ENCODE data around the gene GHRH. TPM values are rescaled to one million over a fixed set of nuclear protein-coding genes. Genes with fewer than 3 reads are reported as not detected.

GHRH gene
- total RNA-seq, 1 experiment from 2014 or later = not detected

DNA sequence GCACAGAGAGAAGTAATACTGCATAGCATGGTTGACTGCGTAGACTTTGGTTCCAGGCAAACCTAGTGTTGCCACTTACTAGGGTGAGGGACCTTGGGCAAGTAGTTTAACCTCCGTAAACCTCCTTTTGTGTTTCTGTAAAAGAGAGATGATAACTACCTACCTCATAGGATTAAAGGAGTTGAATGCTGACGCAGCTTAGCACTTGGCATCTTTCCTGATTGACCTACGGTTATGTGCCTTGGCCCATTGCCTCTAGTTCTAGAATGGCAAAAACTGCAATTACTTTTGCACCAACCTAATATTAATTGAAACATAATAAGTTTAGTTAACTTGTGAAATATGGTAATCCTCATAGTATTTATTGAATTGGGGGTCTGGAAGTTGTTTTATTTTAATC lies 19.1 kb downstream of the GHRH start:
- H3K36me3 ChIP-seq (ENCODE audit: control insufficient read depth, insufficient read depth, low read length) = peaks cover 22% of the 10 kb centered on the region
- intact Hi-C loops (cut with micrococcal nuclease; ENCODE audit: unreplicated experiment) (no loop called here), in situ Hi-C loops (cut with HindIII; ENCODE audit: low pct_unique_long_range_greater_than_20kb, low sequenced_read_pairs) (no loop called here)
- no peak for DNase-seq (ENCODE audit: low read depth, low spot score)
- no peak for ATAC-seq
- H3K4me1 ChIP-seq (ENCODE audit: control insufficient read depth, insufficient read depth, low read length) = no peaks in the 10 kb centered on the region
- no peak overlapping the region for H3K27ac ChIP-seq (ENCODE audit: low read length)
- TF ChIP-seq SIN3A (IDR thresholded peaks at IDR 0.05; ENCODE audit: borderline replicate concordance, insufficient read depth, low read depth, low read length) (no peak), POLR2AphosphoS5 (IDR thresholded peaks at IDR 0.05; ENCODE audit: low read depth, low read length) (no peak)
- BruUV-seq (replicated peaks) = no TSS peak
- POLR2A ChIA-PET = no interaction called here
- H3K4me3 ChIP-seq (ENCODE audit: low read depth in 2 of 2, low read length in 2 of 2) = no peak overlapping the region
- no peaks in the 10 kb centered on the region for H3K9me3 ChIP-seq (ENCODE audit: control insufficient read depth, insufficient read depth, low read depth, low read length)
- CTCF ChIA-PET = no interaction called here
- H3K27me3 ChIP-seq (ENCODE audit: control insufficient read depth, insufficient read depth, low read length) = no peaks in the 10 kb centered on the region

DNA sequence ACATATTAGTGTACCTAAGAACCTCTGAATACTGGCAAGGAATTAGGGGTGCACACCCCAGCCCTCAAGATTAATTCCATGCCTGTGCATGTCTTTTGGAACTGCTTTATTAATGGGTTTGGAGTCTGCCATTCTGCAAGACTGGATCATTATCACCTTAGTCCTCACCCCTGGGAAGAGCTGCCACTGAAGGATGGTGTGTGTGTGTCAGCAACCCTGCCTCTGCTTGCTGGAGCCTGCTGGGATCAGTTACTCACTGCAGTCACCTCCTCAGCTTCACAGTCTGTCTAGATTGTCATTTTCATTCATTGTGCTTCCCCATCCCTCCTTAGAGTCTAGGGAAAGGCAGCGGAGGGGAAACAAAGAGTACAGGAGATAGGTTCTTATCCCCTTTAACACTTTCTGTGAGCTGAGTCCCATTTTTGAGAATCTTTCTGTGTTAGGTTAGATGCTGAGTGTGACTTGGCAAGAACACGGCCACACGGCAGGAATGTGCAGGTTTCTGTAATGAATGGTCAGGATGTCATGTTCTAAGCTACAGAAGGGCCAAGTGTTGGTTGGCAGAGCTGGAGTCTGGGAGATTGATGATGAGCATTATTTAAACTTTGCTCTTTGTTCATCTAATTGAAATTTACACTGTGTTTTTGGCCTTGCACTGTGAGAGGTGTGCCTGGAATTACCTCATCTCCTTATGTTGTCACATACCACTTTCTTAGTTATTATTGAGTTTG lies 21.1 kb downstream of the GHRH start:
- no peak for ATAC-seq

More for the DNA sequence above, 21.1 kb downstream of the GHRH start:
- Histone ChIP-seq H3K4me1 (ENCODE audit: control insufficient read depth, insufficient read depth, low read length) (no peaks in the 10 kb centered on the region), H3K4me3 (ENCODE audit: low read depth in 2 of 2, low read length in 2 of 2) (no peak overlapping the region), H3K27me3 (ENCODE audit: control insufficient read depth, insufficient read depth, low read length) (no peaks in the 10 kb centered on the region), H3K36me3 (ENCODE audit: control insufficient read depth, insufficient read depth, low read length) (peaks cover 31% of the 10 kb centered on the region), H3K9me3 (ENCODE audit: control insufficient read depth, insufficient read depth, low read depth, low read length) (no peaks in the 10 kb centered on the region), H3K27ac (ENCODE audit: low read length) (no peak overlapping the region)
- POLR2A ChIA-PET = no interaction called here
- no peak for DNase-seq (ENCODE audit: low read depth, low spot score)
- BruUV-seq (replicated peaks) = no TSS peak
- CTCF ChIA-PET = no interaction called here
- TF ChIP-seq SIN3A (IDR thresholded peaks at IDR 0.05; ENCODE audit: borderline replicate concordance, insufficient read depth, low read depth, low read length) (no peak), POLR2AphosphoS5 (IDR thresholded peaks at IDR 0.05; ENCODE audit: low read depth, low read length) (no peak), TCF7L2 (IDR thresholded peaks at IDR 0.05; ENCODE audit: low read depth, low read length) (no peak), REST (IDR thresholded peaks at IDR 0.05; ENCODE audit: insufficient read depth in 1 of 2, low read depth in 2 of 2, low read length in 1 of 2) (no peak), CTCF (IDR thresholded peaks at IDR 0.05) (no peak)
- intact Hi-C loops (cut with micrococcal nuclease; ENCODE audit: unreplicated experiment) = no loop called here
- in situ Hi-C loops (cut with HindIII; ENCODE audit: low pct_unique_long_range_greater_than_20kb, low sequenced_read_pairs) = no loop called here
